IPS-18a (cell line): ENCODE results near the gene F2RL1.
"Not testable (repeated sequence)": the region's sequence is repeated elsewhere in the genome, so short reads cannot be mapped to it uniquely, and the experiment has no call there.

Source experiments
- H3K27ac ChIP-seq: one replicate; pipeline ENCODE4 v1.5.1; 2013; ENCODE audit warnings: low read length
- H3K27me3 ChIP-seq: one replicate; pipeline ENCODE4 v1.6.1; 2013; ENCODE audit warnings: mild to moderate bottlenecking, low read length; ENCODE audit not compliant: control insufficient read depth, insufficient read depth
- H3K36me3 ChIP-seq: one replicate; pipeline ENCODE4 v1.6.1; 2013; ENCODE audit warnings: low read depth, low read length; ENCODE audit not compliant: control insufficient read depth
- H3K4me1 ChIP-seq: one replicate; pipeline ENCODE4 v1.6.1; 2013; ENCODE audit warnings: low read depth, low read length; ENCODE audit not compliant: control insufficient read depth
- H3K4me3 ChIP-seq: one replicate; pipeline ENCODE4 v1.5.1; 2013; ENCODE audit warnings: low read length
- H3K9ac ChIP-seq: one replicate; pipeline ENCODE4 v1.6.1; 2013; ENCODE audit warnings: mild to moderate bottlenecking, low read length, moderate library complexity
- H3K9me3 ChIP-seq: one replicate; pipeline ENCODE4 v1.6.1; 2013; ENCODE audit warnings: low read depth, low read length; ENCODE audit not compliant: control insufficient read depth

F2RL1 gene

GRCh38 chr5:76853741-76854140, 34.9 kb downstream of the F2RL1 start:
- not testable (repeated sequence) for H3K9ac ChIP-seq, H3K4me1 ChIP-seq, H3K36me3 ChIP-seq, H3K27ac ChIP-seq, H3K27me3 ChIP-seq, H3K4me3 ChIP-seq, H3K9me3 ChIP-seq

GRCh38 chr5:76854644-76855043, 35.8 kb downstream of the F2RL1 start:
- Histone ChIP-seq H3K4me3 (no peak overlapping the region), H3K4me1 (no peaks in the 10 kb centered on the region), H3K27me3 (no peaks in the 10 kb centered on the region), H3K36me3 (no peaks in the 10 kb centered on the region), H3K9me3 (peaks cover 6% of the 10 kb centered on the region), H3K9ac (no peak overlapping the region), H3K27ac (no peak overlapping the region)

GRCh38 chr5:76855501-76855900, 36.7 kb downstream of the F2RL1 start:
- H3K27me3 ChIP-seq, H3K27ac ChIP-seq, H3K4me1 ChIP-seq, H3K9ac ChIP-seq, H3K4me3 ChIP-seq, H3K36me3 ChIP-seq, H3K9me3 ChIP-seq: not testable (repeated sequence)

GRCh38 chr5:76855961-76856360, 37.1 kb downstream of the F2RL1 start:
- peaks cover 4% of the 10 kb centered on the region for H3K4me1 ChIP-seq
- H3K4me3 ChIP-seq: no peak overlapping the region
- peaks cover 6% of the 10 kb centered on the region for H3K9me3 ChIP-seq
- no peaks in the 10 kb centered on the region for H3K27me3 ChIP-seq
- H3K9ac ChIP-seq: no peak overlapping the region
- no peaks in the 10 kb centered on the region for H3K36me3 ChIP-seq
- no peak overlapping the region for H3K27ac ChIP-seq

GRCh38 chr5:76856800-76857199, 38.0 kb downstream of the F2RL1 start:
- H3K27me3 ChIP-seq, H3K36me3 ChIP-seq, H3K27ac ChIP-seq, H3K4me1 ChIP-seq, H3K4me3 ChIP-seq, H3K9ac ChIP-seq, H3K9me3 ChIP-seq: not testable (repeated sequence)

GRCh38 chr5:76859591-76860247, 40.9 kb downstream of the F2RL1 start:
- H3K9ac ChIP-seq: no peak overlapping the region
- H3K4me3 ChIP-seq: no peak overlapping the region
- no peaks in the 10 kb centered on the region for H3K27me3 ChIP-seq
- H3K36me3 ChIP-seq: no peaks in the 10 kb centered on the region
- peaks cover 6% of the 10 kb centered on the region for H3K4me1 ChIP-seq
- no peak overlapping the region for H3K27ac ChIP-seq
- H3K9me3 ChIP-seq: peaks cover 2% of the 10 kb centered on the region

- no peak overlapping the region for H3K4me3 ChIP-seq
- no peak overlapping the region for H3K27ac ChIP-seq
- no peaks in the 10 kb centered on the region for H3K9me3 ChIP-seq
- H3K9ac ChIP-seq: no peak overlapping the region
- no peaks in the 10 kb centered on the region for H3K27me3 ChIP-seq
- peaks cover 6% of the 10 kb centered on the region for H3K4me1 ChIP-seq
- no peaks in the 10 kb centered on the region for H3K36me3 ChIP-seq
Measured at GRCh38 chr5:76861612-76862011, 42.8 kb downstream of the F2RL1 start.

GRCh38 chr5:76863001-76863400, 44.2 kb downstream of the F2RL1 start:
- H3K4me1 ChIP-seq: peaks cover 6% of the 10 kb centered on the region
- H3K9me3 ChIP-seq: no peaks in the 10 kb centered on the region
- no peaks in the 10 kb centered on the region for H3K27me3 ChIP-seq
- H3K27ac ChIP-seq: no peak overlapping the region
- H3K9ac ChIP-seq: no peak overlapping the region
- H3K4me3 ChIP-seq: no peak overlapping the region
- H3K36me3 ChIP-seq: no peaks in the 10 kb centered on the region

- no peak overlapping the region for H3K9ac ChIP-seq
- no peak overlapping the region for H3K27ac ChIP-seq
- H3K4me1 ChIP-seq: peaks cover 9% of the 10 kb centered on the region
- no peaks in the 10 kb centered on the region for H3K36me3 ChIP-seq
- no peak overlapping the region for H3K4me3 ChIP-seq
- H3K27me3 ChIP-seq: no peaks in the 10 kb centered on the region
- H3K9me3 ChIP-seq: no peaks in the 10 kb centered on the region
Measured at GRCh38 chr5:76866503-76866902, 47.7 kb downstream of the F2RL1 start.

GRCh38 chr5:76867038-76867437, 48.2 kb downstream of the F2RL1 start:
- Histone ChIP-seq H3K27me3 (no peaks in the 10 kb centered on the region), H3K4me1 (peaks cover 9% of the 10 kb centered on the region), H3K27ac (no peak overlapping the region), H3K9me3 (no peaks in the 10 kb centered on the region), H3K9ac (no peak overlapping the region), H3K36me3 (no peaks in the 10 kb centered on the region), H3K4me3 (no peak overlapping the region)

- no peak overlapping the region for H3K9ac ChIP-seq
- H3K27me3 ChIP-seq: no peaks in the 10 kb centered on the region
- H3K27ac ChIP-seq: no peak overlapping the region
- H3K4me1 ChIP-seq: peaks cover 9% of the 10 kb centered on the region
- H3K4me3 ChIP-seq: no peak overlapping the region
- H3K9me3 ChIP-seq: no peaks in the 10 kb centered on the region
- no peaks in the 10 kb centered on the region for H3K36me3 ChIP-seq
Measured at GRCh38 chr5:76867827-76868693, 49.2 kb downstream of the F2RL1 start.

GRCh38 chr5:76870046-76870445, 51.2 kb downstream of the F2RL1 start:
- H3K9me3 ChIP-seq: no peaks in the 10 kb centered on the region
- no peak overlapping the region for H3K27ac ChIP-seq
- H3K36me3 ChIP-seq: no peaks in the 10 kb centered on the region
- peaks cover 14% of the 10 kb centered on the region for H3K4me1 ChIP-seq
- H3K9ac ChIP-seq: no peak overlapping the region
- no peak overlapping the region for H3K4me3 ChIP-seq
- no peaks in the 10 kb centered on the region for H3K27me3 ChIP-seq
